LHCN-M2 (cell line): ENCODE results near the gene S1PR2. TPM values are rescaled to one million over a fixed set of nuclear protein-coding genes. Genes with fewer than 3 reads are reported as not detected.

Experiments used
- DNase-seq: peaks from one replicate; pipeline ENCODE4 v3.0.0-alpha.2; 2012; ENCODE audit warnings: low read depth
- polyA plus RNA-seq: library from polyadenylated mRNA; unstranded; fragments of >200 nt; gene quantifications from one replicate; pipeline ENCODE4 v1.2.1, GENCODE V29; 2012; ENCODE audit warnings: missing spikeins
- total RNA-seq: library from RNA; depleted of rRNA; stranded (reverse); fragments of >200 nt; gene quantifications from 2 replicates; pipeline ENCODE4 v1.2.3, GENCODE V29; 2014; rRNA removed

The S1PR2 gene, protein sequence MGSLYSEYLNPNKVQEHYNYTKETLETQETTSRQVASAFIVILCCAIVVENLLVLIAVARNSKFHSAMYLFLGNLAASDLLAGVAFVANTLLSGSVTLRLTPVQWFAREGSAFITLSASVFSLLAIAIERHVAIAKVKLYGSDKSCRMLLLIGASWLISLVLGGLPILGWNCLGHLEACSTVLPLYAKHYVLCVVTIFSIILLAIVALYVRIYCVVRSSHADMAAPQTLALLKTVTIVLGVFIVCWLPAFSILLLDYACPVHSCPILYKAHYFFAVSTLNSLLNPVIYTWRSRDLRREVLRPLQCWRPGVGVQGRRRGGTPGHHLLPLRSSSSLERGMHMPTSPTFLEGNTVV
- 1.4 and 1.8 TPM in 2 replicates for total RNA-seq
- 2.3 TPM for polyA plus RNA-seq

DNA sequence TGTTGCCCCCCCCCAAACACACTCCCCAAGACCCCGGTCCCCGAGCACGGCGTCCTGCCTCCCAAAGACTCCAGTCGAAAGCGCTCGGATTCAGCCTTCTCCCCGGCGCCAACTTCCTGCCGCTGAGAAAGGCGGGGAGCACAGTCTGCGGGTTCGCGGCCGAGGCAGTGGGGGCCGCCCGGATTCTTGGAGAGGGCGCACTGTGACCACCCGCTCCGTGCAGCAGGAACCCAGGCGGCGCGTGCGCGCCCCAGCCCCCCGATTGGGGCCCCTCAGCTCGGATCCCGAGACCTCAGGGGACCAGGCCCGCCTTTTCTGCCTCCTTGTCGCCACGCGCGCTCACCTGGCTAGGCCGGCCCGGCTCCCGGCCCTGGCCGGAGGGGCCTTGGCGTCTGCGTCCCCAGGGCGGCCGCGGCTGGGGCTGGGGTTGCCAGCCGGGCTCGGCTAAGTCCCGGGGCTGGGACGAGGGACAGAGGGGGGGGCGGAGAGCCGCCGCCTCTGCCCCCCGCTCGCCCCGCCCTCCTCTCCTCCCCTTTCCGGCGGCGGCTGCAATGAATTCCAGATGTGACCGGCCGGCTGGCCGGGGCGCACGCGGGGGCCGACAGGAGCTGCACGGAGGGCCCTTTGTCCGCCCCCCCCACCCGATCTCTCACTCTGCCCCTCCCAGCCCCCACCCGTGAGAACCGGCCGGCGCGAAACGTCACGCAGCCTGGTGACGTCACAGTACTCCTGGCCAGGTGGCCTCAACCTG is at the start of gene S1PR2:
TSS of gene S1PR2 (minus strand) at position 471 of the 751 bp plus-strand sequence. CDS start 6,426 bp downstream, outside the sequence.
- peak; percentile 42 for DNase-seq

- no peak for DNase-seq
Measured at GRCh38 chr19:10279737-10280442, 48.8 kb upstream of the S1PR2 start.

GRCh38 chr19:10278935-10279334 is 47.8 kb upstream of the S1PR2 start:
- DNase-seq: no peak

- DNase-seq: no peak
Measured at GRCh38 chr19:10277795-10278589, 46.9 kb upstream of the S1PR2 start.

DNA sequence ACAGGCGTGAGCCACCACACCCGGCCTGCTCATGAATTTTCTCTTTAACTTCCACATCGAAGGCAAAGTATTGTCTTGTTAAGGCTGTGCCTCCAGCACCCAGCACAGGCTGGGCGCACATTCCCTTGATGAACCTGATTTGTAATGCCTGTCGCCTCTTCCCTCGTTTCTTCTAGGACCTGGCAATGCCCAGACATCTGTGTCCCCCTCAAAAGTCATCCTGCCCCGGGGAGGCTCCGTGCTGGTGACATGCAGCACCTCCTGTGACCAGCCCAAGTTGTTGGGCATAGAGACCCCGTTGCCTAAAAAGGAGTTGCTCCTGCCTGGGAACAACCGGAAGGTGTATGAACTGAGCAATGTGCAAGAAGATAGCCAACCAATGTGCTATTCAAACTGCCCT is 43.5 kb upstream of the S1PR2 start:
- DNase-seq: no peak

- DNase-seq: no peak
Measured at GRCh38 chr19:10271543-10272086, 40.5 kb upstream of the S1PR2 start.

- peak; percentile 17 for DNase-seq
Measured at GRCh38 chr19:10270616-10271394, 39.7 kb upstream of the S1PR2 start, which contains the start of gene ICAM1. Gene ICAM1, plus strand, starts transcription at chr19:10271120. Its CDS starts 40 bp downstream, at chr19:10271160.

DNA sequence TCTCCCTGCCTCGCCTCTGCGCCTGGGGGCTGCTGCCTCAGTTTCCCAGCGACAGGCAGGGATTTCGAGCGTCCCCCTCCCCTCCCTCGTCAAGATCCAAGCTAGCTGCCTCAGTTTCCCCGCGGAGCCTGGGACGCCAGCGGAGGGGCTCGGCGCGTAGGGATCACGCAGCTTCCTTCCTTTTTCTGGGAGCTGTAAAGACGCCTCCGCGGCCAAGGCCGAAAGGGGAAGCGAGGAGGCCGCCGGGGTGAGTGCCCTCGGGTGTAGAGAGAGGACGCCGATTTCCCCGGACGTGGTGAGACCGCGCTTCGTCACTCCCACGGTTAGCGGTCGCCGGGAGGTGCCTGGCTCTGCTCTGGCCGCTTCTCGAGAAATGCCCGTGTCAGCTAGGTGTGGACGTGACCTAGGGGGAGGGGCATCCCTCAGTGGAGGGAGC is 39.1 kb upstream of the S1PR2 start:
- DNase-seq: no peak

DNA sequence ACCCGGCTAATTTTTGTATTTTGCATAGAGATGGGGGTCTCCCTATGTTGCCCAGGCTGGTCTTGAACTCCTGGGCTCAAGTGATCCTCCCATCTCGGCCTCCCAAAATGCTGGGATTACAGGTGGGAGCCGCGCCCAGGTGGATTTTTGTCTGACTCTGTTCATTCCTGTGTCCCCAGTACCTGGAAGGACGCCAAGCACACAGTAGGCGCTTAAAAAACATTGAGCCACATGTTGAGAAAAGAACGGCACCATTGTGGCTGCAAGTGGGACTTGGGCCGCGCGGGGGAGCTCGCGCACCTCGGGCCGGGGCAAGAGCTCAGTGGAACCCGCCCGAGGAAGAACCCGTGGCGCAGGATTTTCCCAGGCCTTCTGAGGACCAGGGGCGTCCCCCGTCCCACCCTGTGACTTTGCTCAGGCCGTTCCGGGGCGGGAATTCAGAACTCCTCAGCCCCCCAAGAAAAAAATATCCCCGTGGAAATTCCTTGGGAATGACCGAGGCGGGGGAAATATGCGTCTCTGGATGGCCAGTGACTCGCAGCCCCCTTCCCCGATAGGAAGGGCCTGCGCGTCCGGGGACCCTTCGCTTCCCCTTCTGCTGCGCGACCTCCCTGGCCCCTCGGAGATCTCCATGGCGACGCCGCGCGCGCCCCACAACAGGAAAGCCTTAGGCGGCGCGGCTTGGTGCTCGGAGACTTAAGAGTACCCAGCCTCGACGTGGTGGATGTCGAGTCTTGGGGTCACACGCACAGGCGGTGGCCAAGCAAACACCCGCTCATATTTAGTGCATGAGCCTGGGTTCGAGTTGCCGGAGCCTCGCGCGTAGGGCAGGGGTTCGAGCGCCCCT is 38.4 kb upstream of the S1PR2 start:
- DNase-seq: peak; percentile 48

GRCh38 chr19:10268071-10268470 is 36.9 kb upstream of the S1PR2 start:
- no peak for DNase-seq

DNA sequence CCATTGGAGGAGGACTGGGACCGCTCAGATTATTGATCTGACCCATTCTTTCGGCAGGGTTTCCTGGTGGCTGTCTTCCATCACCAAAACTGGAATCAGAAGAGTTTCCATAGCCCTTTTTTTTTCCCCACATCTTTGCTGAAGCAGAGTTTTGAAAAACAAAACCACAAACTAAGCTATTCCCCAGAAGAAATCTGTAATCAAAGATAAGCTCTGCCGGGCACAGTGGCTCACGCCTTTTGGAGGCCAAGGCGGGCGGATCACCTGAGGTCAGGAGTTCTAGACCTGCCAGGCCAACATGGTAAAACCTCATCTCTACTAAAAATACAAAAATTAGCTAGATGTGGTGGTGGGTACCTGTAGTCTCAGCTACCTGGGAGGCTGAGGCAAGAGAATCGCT is 35.6 kb upstream of the S1PR2 start:
- no peak for DNase-seq

DNA sequence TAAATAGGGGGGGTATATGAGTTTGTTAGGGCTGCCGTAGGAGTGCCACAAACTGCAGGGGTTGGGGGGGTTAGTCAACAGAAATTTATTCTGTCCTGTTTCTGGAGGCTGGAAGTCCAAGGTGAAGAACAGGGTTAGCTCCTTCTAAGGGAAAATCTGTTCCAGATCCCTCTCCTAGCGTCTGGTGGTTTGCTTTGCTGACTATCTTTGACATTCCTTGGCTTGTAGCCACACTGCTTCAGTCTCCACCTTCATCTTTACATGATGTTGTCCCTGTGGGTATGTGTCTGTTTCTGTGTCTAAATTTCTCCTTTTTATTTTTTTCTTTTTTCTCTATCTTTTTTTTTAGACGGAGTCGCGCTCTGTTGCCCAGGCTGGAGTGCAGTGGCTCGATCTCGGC is 31.6 kb upstream of the S1PR2 start:
- DNase-seq: no peak

DNA sequence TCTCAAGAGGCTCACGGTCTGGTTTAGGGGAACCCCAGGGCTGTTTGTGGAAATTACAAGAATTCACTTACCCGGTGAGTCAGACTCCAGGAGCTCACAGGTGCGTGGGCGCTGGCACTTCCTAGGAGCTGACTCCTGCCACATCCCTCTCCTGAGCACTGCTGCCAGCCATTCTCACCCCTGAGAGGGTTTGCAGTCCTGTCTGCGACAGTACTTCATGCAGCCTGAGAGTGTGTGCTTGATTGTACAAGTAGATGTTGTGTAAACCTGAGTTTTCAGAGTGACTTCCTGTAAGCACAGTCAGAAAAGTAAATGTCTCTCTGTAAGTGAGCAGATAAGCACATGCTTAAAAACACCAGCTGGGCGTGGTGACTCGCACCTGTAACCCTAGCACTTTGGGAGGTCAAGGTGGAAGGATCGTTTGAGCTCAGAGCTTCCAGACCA is 29.0 kb upstream of the S1PR2 start:
- no peak for DNase-seq

GRCh38 chr19:10259162-10259905 is 28.2 kb upstream of the S1PR2 start:
- DNase-seq: peak; percentile 67

DNA sequence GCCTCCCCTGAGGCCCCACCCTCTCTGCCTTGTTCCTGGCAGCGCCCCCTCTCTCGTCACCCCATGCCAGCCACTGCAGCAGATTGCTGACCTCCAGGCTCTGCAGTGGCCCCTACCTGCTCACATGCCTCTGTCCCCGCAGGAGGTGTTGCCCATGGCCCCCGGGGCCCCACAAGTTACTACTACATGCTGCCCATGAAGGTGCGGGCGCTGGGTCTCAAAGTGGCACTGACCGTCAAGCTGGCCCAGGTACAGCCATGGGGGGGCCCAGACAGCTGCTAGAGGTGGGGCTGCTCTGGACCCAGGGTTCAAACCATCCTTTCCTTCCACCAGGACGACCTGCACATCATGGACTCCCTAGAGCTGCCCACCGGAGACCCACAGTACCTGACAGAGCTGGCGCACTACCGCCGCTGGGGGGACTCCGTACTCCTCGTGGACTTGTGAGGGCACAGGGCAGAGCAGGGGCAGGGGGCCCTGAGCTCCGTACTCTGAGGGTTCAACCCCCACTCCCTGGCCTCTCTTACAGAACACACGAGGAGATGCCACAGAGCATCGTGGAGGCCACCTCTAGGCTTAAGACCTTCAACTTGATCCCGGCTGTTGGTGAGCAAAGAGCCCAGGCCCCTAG is 27.1 kb upstream of the S1PR2 start:
- DNase-seq: no peak

- DNase-seq: no peak
Measured at GRCh38 chr19:10256970-10257615, 26.0 kb upstream of the S1PR2 start.

- DNase-seq: no peak
Measured at GRCh38 chr19:10256551-10256950, 25.4 kb upstream of the S1PR2 start.
